NCI-H1417 (cell line): ENCODE measurements around the gene DPP7.

Source experiments
- DNase-seq, 3 experiments: peaks; one replicate each; lab custom pipeline; 2025; lab: John Stamatoyannopoulos, UW

Gene DPP7

GRCh38 chr9:137111788-137112563, 2.6 kb downstream of the DPP7 start:
- no peak for DNase-seq

- no peak for DNase-seq
These were observed 3.4 kb downstream of the DPP7 start for GRCh38 chr9:137110911-137111787.

DNA sequence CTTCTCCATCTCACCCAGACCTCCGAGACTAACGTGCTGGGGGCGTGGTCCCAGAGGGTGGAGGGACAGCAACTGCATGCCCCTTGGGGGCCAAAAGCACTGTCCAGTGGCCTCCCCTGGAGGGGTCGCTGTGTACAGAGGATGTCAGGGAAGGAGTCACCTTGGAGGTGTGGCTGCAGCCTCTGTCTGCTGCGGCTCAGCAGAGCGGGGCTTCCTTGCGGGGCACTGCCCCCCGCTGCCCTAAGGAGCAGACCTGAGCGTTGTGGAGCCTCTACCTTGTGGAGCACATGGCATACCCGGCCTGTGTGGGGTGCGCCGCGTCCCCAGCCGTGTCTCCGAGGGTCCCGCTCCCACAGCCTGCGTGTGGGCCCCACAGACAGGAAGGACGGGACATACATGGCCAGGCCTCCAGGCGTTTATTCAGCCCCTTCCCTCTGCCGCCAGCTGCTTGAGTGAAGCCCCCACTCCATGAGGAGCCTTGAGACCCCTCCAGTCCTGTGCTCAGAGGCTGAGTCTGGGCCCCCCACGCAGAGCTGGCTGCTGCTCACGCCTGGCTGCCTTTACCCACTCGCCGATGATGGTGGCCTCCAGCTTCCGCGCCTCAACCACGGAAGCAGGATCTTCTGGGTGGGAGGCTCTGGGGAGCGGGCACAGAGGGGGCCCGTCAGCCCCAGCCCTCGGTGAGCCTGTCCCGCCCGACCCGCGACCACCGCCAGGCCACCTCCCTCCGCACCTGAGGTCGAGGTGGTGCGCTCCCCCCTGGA, 4.2 kb downstream of the DPP7 start:
- DNase-seq: no peak

GRCh38 chr9:137109250-137110146, 5.0 kb downstream of the DPP7 start:
- DNase-seq: no peak

GRCh38 chr9:137108608-137109249, 5.8 kb downstream of the DPP7 start:
- DNase-seq: no peak

DNA sequence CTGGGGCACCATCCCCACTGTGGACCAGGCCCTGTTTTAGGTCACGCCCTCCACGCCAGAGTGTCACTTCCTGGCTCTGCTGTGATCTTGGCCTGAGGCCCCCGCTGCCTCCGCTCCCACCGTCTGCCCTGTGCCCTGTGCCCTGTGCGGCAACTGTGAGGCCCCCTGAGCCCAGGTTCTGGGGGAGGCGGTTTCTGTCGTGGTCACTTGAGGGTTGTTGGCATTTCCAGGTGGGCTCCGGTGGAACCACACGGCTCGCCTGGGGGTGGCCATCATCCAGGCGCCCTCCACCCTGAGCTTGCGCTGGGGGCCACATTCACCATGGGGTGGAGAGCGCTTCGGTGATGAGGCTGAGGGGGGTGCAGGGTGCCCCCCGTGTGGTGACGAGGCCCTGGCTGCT, 6.6 kb downstream of the DPP7 start:
- DNase-seq: no peak

- DNase-seq: no peak
These were observed 7.1 kb downstream of the DPP7 start for GRCh38 chr9:137107312-137107921.

DNA sequence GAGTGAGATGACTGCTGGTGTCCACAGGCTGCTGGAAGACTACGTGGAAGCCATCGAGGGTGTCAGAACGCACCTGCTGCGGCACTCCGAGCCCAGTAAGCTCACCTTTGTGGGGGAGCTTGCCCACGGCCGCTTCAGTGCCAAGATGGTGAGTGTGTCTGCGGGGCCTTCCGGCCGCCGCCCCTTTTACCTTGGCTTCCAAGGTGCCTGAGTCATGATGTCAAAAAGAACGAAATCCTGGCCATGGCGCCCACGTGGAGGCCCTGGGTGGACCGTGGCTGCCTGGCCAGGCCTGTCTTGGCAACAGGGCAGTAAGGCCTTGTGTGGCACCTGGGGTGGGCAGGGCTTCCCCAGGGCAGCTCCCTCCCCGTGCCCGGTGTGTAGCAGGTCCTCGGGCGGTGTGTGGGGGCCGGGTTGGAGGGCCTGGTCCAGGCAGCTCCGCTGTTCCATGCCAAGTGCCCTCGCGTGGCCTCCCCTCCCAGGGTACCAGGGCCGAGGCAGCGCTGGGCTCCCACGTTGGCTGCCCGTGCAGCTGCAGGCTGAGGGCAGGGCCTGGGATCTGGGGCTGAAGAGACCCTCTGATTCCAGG, 7.8 kb downstream of the DPP7 start:
- DNase-seq: no peak

- no peak for DNase-seq
These were observed 8.5 kb downstream of the DPP7 start for GRCh38 chr9:137105814-137106661.

GRCh38 chr9:137103206-137103999, 11.1 kb downstream of the DPP7 start:
- DNase-seq: no peak

DNA sequence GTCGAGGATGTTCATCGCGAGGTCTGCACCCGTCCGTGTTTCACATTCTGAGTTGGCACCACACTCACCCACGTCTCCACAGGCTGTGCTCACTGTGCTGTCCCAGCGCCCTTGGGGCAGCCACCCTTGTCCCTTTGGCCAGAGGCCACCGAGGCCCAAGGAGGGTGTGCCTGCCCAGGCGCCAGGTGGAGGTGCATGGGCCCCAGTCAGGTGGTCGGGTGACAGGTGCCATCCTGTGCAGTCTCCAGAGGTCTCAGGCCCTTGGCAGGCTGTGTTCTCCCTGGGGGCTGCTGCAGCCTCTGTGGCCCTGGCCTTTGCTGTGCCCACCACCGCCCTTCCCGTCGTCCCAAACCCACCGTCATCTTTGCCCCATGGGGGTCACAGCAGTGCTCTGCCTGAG, 15.3 kb downstream of the DPP7 start:
- DNase-seq: no peak

GRCh38 chr9:137097761-137098462, 16.6 kb downstream of the DPP7 start:
- no peak for DNase-seq

GRCh38 chr9:137096785-137097546, 17.6 kb downstream of the DPP7 start:
- DNase-seq: no peak

GRCh38 chr9:137095664-137096517, 18.6 kb downstream of the DPP7 start:
- no peak for DNase-seq

- no peak for DNase-seq
These were observed 25.1 kb downstream of the DPP7 start for GRCh38 chr9:137089232-137089947.
